ENCODE measurements around the gene SLC25A26.
"Not testable (repeated sequence)": the region's sequence is repeated elsewhere in the genome, so short reads cannot be mapped to it uniquely, and the experiment has no call there.

The SLC25A26 gene

GRCh38 chr3:66226093-66226492, 5.3 kb downstream of the SLC25A26 start:
- not testable (repeated sequence) for DNase-seq (ENCODE audit: low read depth in 1 of 2, low spot score in 1 of 2)

GRCh38 chr3:66227051-66227450, 6.2 kb downstream of the SLC25A26 start:
- no peak for DNase-seq (ENCODE audit: low read depth in 1 of 2, low spot score in 1 of 2)

GRCh38 chr3:66227915-66228314, 7.1 kb downstream of the SLC25A26 start:
- DNase-seq (ENCODE audit: low read depth in 1 of 2, low spot score in 1 of 2) = no peak

GRCh38 chr3:66228707-66229106, 7.9 kb downstream of the SLC25A26 start:
- no peak for DNase-seq (ENCODE audit: low read depth in 1 of 2, low spot score in 1 of 2)

DNA sequence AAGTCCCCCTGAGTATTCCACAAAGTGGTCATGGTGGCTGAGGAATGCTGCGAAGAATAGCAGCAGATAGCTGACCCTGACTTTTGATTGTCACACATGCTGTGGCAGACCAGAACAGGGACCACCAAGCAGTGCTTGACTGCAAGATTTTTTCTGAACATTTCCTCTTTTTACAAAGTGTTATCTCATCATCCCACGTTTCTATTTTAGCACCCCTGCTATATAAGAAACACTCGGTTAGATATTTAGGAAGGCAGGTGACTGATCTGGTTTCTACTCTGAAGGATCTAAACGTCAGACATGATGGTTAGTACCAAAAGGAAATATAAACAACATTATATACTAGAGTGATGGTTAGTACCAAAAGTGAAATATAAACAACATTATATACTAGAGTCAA, 9.1 kb downstream of the SLC25A26 start:
- DNase-seq (ENCODE audit: low read depth in 1 of 2, low spot score in 1 of 2) = no peak

GRCh38 chr3:66233033-66233432, 12.2 kb downstream of the SLC25A26 start:
- no peak for DNase-seq (ENCODE audit: low read depth in 1 of 2, low spot score in 1 of 2)

DNA sequence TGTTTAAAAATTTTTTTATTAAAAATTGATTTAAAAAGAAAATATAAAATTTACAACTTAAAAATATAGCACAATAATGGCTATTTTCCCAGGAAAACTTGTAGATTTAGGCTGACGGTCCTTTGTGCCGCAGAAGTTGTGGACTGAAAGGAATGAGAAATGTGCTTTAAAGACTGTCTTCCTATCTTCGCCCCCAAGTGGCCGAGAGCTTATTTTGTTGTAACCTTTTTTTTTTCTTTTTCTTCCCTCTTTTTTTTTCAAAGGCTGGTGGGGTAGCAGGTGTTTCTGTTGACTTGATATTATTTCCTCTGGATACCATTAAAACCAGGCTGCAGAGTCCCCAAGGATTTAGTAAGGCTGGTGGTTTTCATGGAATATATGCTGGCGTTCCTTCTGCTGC, 15.5 kb downstream of the SLC25A26 start:
- DNase-seq (ENCODE audit: low read depth in 1 of 2, low spot score in 1 of 2) = no peak

DNA sequence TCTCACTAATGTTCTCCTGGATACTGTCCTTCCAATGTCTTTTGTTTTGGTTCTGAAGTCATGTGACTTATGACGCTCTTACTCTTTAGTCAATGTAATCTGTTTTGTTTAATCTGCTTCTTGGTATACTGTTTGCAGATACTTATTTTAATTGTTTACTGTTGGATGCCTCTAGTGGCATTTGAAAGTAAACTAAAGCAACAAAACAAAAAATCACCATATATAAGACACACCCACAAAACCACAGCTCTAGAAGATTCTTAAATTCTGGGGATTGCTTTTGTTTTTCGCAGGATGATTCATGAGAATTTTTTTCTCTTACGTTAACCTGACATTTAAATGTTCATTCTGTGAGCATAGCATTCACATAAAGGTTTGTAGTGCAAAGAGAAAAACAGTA, 16.8 kb downstream of the SLC25A26 start:
- no peak for DNase-seq (ENCODE audit: low read depth in 1 of 2, low spot score in 1 of 2)

DNA sequence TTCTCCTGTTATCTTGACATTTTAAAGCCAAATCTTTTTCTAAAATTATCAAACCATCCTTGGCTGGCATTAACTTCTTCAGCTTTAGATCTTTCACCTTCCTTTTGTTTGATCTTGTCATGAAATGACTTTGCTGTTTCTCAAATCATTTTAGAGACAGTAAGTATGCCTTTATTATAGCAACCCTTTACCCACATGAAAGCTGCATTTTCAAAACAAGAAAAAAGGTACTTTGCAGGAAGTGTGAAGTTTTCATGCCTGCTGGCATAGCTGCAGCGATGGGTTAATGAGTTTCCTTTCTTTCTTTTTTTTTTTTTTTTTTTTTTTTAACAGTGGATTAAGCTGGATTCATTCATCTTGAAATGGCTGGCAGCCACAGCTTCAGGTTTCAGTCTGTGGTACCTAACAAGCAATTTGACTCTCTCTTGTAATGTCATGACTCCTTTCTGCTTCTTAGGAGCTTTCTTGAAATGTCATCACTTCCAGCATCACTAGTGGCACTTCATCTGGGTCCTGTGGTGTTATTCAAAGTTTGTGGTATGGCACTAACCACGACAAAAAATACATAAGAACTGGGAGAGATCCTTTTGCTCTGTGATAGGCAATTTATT, 18.8 kb downstream of the SLC25A26 start:
- no peak for DNase-seq (ENCODE audit: low read depth in 1 of 2, low spot score in 1 of 2)

DNA sequence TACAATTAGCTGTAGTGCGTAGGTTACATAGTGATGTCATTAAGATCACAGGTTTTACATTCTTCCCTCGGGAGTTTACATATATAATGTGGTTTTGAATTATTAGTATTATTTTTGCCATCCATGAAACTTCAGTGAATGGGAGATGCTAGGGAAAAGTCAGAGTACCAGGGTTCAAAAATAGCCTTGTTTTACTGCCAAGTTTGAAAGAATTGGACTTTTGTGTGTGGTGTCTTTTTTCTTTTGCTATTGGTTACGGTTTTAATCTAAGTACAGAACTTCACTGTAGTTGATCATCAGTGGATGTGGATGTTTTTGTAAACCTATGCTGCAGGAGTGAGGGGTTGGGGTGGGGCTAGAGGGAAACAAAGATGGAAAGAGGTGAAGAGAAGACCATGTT, 20.7 kb downstream of the SLC25A26 start:
- DNase-seq (ENCODE audit: low read depth in 1 of 2, low spot score in 1 of 2) = no peak

- DNase-seq (ENCODE audit: low read depth in 1 of 2, low spot score in 1 of 2) = no peak
Measured at GRCh38 chr3:66242788-66243464, 22.1 kb downstream of the SLC25A26 start.

GRCh38 chr3:66248641-66249040, 27.8 kb downstream of the SLC25A26 start:
- DNase-seq (ENCODE audit: low read depth in 1 of 2, low spot score in 1 of 2) = no peak

DNA sequence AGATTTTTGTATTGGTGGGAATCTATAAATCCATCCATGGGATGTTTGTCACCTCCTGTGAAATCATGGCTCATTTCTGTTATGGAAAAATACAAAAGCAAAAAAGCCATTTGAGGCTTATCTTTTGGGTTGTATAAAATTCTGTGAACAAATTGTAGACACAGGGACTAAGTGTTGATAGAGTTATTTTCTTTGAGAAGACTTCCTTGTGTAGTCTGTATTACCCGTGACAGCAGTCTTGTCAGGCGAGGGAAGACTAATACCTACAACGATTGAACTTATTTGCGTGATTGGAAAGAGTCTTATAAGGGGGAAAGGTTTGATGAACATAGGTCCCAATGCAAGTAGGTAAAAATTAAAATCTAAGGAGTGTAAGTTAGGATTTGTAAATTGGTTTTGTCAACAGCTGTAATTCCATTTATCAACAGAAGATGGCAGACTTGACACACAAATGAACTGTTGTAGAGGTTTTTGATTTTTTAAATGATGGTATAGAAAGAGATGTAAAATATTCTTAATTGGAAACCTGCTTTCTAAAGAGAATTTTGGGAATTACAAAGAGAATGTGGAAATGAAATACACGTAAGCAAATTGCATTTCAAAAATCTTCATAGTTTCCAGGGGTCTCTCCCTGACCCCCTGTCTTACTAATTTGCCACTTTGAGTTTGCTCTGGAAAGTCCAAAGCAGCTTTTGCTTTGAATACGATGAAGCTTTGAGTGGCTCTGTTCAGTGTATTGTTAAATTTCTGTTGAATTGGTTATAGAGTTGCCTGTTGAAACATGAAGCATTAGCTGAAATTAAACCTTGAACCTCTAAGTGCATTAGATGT, 33.2 kb downstream of the SLC25A26 start:
- DNase-seq (ENCODE audit: low read depth in 1 of 2, low spot score in 1 of 2) = no peak

GRCh38 chr3:66255865-66256264, 35.1 kb downstream of the SLC25A26 start:
- DNase-seq (ENCODE audit: low read depth in 1 of 2, low spot score in 1 of 2) = no peak

GRCh38 chr3:66256806-66257205, 36.0 kb downstream of the SLC25A26 start:
- no peak for DNase-seq (ENCODE audit: low read depth in 1 of 2, low spot score in 1 of 2)

GRCh38 chr3:66259566-66260255, 38.9 kb downstream of the SLC25A26 start:
- no peak for DNase-seq (ENCODE audit: low read depth in 1 of 2, low spot score in 1 of 2)

- DNase-seq (ENCODE audit: low read depth in 1 of 2, low spot score in 1 of 2) = no peak
Measured at GRCh38 chr3:66260431-66260830, 39.6 kb downstream of the SLC25A26 start.

DNA sequence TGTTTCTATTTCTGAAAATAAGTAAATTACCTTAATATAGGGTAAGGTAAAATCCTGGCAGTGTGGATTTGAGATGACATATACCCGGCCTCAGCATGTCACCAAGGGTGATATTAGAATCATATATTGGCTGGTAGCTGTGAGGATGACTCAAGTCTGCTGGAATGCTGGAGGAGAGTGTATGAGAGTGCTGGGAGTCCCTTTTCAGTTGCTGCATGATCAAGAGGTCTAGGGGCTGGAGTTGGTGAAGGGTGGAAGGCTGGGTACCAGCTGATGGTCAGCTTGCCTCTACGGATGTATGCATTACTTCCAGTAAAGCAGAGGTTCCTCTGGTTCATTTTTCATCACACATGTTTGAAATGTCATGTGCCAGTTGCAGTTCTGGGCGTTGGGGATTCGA, 40.6 kb downstream of the SLC25A26 start:
- DNase-seq (ENCODE audit: low read depth in 1 of 2, low spot score in 1 of 2) = no peak

- no peak for DNase-seq (ENCODE audit: low read depth in 1 of 2, low spot score in 1 of 2)
Measured at GRCh38 chr3:66265649-66266048, 44.8 kb downstream of the SLC25A26 start.

DNA sequence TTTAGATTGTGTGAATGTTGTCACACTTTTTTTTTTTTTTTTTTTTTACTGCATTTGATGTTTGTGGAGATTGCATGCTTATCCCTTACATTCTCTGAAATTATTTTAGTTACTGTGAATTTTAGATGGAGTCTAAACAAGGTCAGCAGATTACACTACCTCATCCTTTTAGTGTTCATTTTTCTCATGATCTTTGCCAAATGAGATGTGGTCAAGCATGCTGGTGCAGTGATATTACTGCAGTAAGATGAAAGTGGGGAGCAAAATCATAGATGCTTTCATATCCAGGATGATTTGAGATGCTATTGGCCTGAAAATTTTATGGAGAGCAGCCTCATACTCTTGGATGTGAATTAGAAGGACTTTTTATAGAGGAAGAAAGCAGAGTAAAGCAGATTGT, 45.8 kb downstream of the SLC25A26 start:
- DNase-seq (ENCODE audit: low read depth in 1 of 2, low spot score in 1 of 2) = no peak

- DNase-seq (ENCODE audit: low read depth in 1 of 2, low spot score in 1 of 2) = no peak
Measured at GRCh38 chr3:66267031-66267430, 46.2 kb downstream of the SLC25A26 start.

- no peak for DNase-seq (ENCODE audit: low read depth in 1 of 2, low spot score in 1 of 2)
Measured at GRCh38 chr3:66267906-66268305, 47.1 kb downstream of the SLC25A26 start.
